GM23338 (cell line): ENCODE data around the gene CD7. TPM values are rescaled to one million over a fixed set of nuclear protein-coding genes. Genes with fewer than 3 reads are reported as not detected.

Experiments
- ATAC-seq: fragments of 200-7000 bp; cut with Tn5 transposase; 3 replicates; pipeline ENCODE4 v1.9.1; 2020
- DNase-seq: peaks from one replicate; pipeline ENCODE4 v3.0.0-alpha.2; 2015; ENCODE audit warnings: low spot score
- H2AFZ ChIP-seq: fragments of 200-600 bp; sonication (generic); 2 replicates; pipeline ENCODE4 v1.8.0; 2016; ENCODE audit warnings: antibody characterized with exemption, mild to moderate bottlenecking, moderate library complexity
- H3F3A ChIP-seq: fragments of 200-600 bp; sonication (generic); replicated peaks from 2 replicates; pipeline ENCODE4 v1.8.0; 2017; ENCODE audit warnings: antibody characterized with exemption, mixed run types, low read depth
- H3K27ac ChIP-seq: fragments of 200-600 bp; sonication (generic); 2 replicates; pipeline ENCODE4 v1.6.1; 2016; ENCODE audit warnings: low read depth
- H3K27me3 ChIP-seq: fragments of 200-600 bp; sonication (generic); 2 replicates; pipeline ENCODE4 v1.8.0; 2016; ENCODE audit warnings: mild to moderate bottlenecking, mixed run types, moderate library complexity; ENCODE audit not compliant: insufficient read depth
- H3K36me3 ChIP-seq: fragments of 200-600 bp; sonication (generic); 2 replicates; pipeline ENCODE4 v1.8.0; 2016; ENCODE audit warnings: mild to moderate bottlenecking; ENCODE audit not compliant: insufficient read depth
- H3K4me1 ChIP-seq: fragments of 200-600 bp; sonication (generic); 2 replicates; pipeline ENCODE4 v1.8.0; 2016; ENCODE audit warnings: mild to moderate bottlenecking, moderate library complexity; ENCODE audit not compliant: insufficient read depth
- H3K4me2 ChIP-seq: fragments of 200-600 bp; sonication (generic); 2 replicates; pipeline ENCODE4 v1.7.1; 2017; ENCODE audit warnings: mixed run types
- H3K4me3 ChIP-seq: fragments of 200-600 bp; sonication (generic); 2 replicates; pipeline ENCODE4 v1.6.1; 2016; ENCODE audit warnings: mixed run types
- H3K79me2 ChIP-seq: fragments of 200-600 bp; sonication (generic); replicated peaks from 2 replicates; pipeline ENCODE4 v1.8.0; 2017; ENCODE audit warnings: mild to moderate bottlenecking; ENCODE audit not compliant: insufficient read depth
- H3K9me2 ChIP-seq: fragments of 200-600 bp; sonication (generic); 2 replicates; pipeline ENCODE4 v1.8.0; 2017; ENCODE audit not compliant: insufficient read depth
- H4K20me1 ChIP-seq: fragments of 200-600 bp; sonication (generic); replicated peaks from 2 replicates; pipeline ENCODE4 v1.8.0; 2017; ENCODE audit warnings: mild to moderate bottlenecking; ENCODE audit not compliant: insufficient read depth
- H3K27ac Mint-ChIP-seq: 2 replicates; pipeline ENCODE4 v1.8.0; 2020; ENCODE audit warnings: inconsistent platforms, mild to moderate bottlenecking, moderate library complexity, mixed read lengths
- H3K27me3 Mint-ChIP-seq: 3 replicates; pipeline ENCODE4 v1.8.0; 2022; ENCODE audit warnings: low read depth, mild to moderate bottlenecking, moderate library complexity, mixed read lengths, inconsistent platforms; ENCODE audit not compliant: insufficient read depth, poor library complexity
- H3K36me3 Mint-ChIP-seq: 3 replicates; pipeline ENCODE4 v1.8.0; 2021; ENCODE audit warnings: low read depth, mild to moderate bottlenecking, inconsistent platforms, moderate library complexity, mixed read lengths
- H3K4me1 Mint-ChIP-seq: 3 replicates; pipeline ENCODE4 v1.8.0; 2020; ENCODE audit warnings: mild to moderate bottlenecking, inconsistent platforms, mixed read lengths
- H3K4me3 Mint-ChIP-seq: 3 replicates; pipeline ENCODE4 v1.8.0; 2021; ENCODE audit warnings: moderate library complexity, mild to moderate bottlenecking, inconsistent platforms, mixed read lengths
- H3K9me3 Mint-ChIP-seq: 3 replicates; pipeline ENCODE4 v1.8.0; 2020; ENCODE audit warnings: moderate library complexity, mild to moderate bottlenecking, inconsistent platforms, mixed read lengths
- CREB1 ChIP-seq: fragments of 250-450 bp; sonication (Bioruptor Pico); IDR thresholded peaks from 2 replicates; pipeline ENCODE4 v1.5.0; 2020; ENCODE audit warnings: low read depth, mild to moderate bottlenecking, moderate library complexity
- EZH2 ChIP-seq: fragments of 200-600 bp; sonication (generic); IDR thresholded peaks from one replicate; pipeline ENCODE4 v1.8.0; 2017; ENCODE audit warnings: antibody characterized with exemption, mild to moderate bottlenecking, low read depth; ENCODE audit not compliant: unreplicated experiment
- EZH2phosphoT487 ChIP-seq: fragments of 200-600 bp; sonication (generic); IDR thresholded peaks from one replicate; pipeline ENCODE4 v1.8.1; 2018; ENCODE audit warnings: antibody characterized with exemption; ENCODE audit not compliant: unreplicated experiment
- JUNB ChIP-seq: IDR thresholded peaks from one replicate; pipeline ENCODE4 v1.6.1; 2016; ENCODE audit warnings: antibody characterized with exemption; ENCODE audit not compliant: unreplicated experiment
- NANOG ChIP-seq: IDR thresholded peaks from 2 replicates; pipeline ENCODE4 v1.6.1; 2016; ENCODE audit warnings: antibody characterized with exemption, borderline replicate concordance
- POLR2AphosphoS5 ChIP-seq: IDR thresholded peaks from 2 replicates; pipeline ENCODE4 v1.6.1; 2016; ENCODE audit warnings: antibody characterized with exemption, low read depth
- STAT1 ChIP-seq: IDR thresholded peaks from one replicate; pipeline ENCODE4 v1.6.1; 2016; ENCODE audit warnings: antibody characterized with exemption; ENCODE audit not compliant: unreplicated experiment
- ZNF114 ChIP-seq: fragments of 250-450 bp; sonication (Bioruptor Pico); IDR thresholded peaks from 2 replicates; pipeline ENCODE4 v1.5.0; 2020; ENCODE audit warnings: mild to moderate bottlenecking, moderate library complexity
- ZNF331 ChIP-seq: fragments of 250-450 bp; sonication (Bioruptor Pico); IDR thresholded peaks from 2 replicates; pipeline ENCODE4 v1.5.0; 2020; ENCODE audit warnings: low read depth, mild to moderate bottlenecking, moderate library complexity
- polyA plus RNA-seq: library from polyadenylated mRNA; unstranded; fragments of >200 nt; fragmentation: Nextera tagmentation; extraction: Ambion mirVana; gene quantifications from 2 replicates; pipeline ENCODE4 v1.2.1, GENCODE V29; 2016
- total RNA-seq: library from RNA; depleted of rRNA; stranded (reverse); fragments of >200 nt; shearing (Covaris generic); gene quantifications from 2 replicates; pipeline ENCODE4 v1.2.3, GENCODE V29; 2014
- TF ChIP-seq, protein P1 (sequence below): fragments of 250-450 bp; sonication (Bioruptor Pico); IDR thresholded peaks from 2 replicates; pipeline ENCODE4 v1.5.0; 2020; ENCODE audit warnings: mild to moderate bottlenecking, moderate library complexity
- TF ChIP-seq, protein P2 (sequence below): IDR thresholded peaks from one replicate; pipeline ENCODE4 v1.6.1; 2018; ENCODE audit warnings: antibody characterized with exemption; ENCODE audit not compliant: unreplicated experiment
- TF ChIP-seq, protein P3 (sequence below): IDR thresholded peaks from 2 replicates; pipeline ENCODE4 v1.6.1; 2016; ENCODE audit warnings: antibody characterized with exemption
- TF ChIP-seq, protein P4 (sequence below), 2 experiments: fragments of 200-600 bp in 1 of 2; sonication (generic) in 1 of 2; conservative IDR thresholded peaks; 2 replicates each; pipeline versions ENCODE4 v1.5.1 to v1.6.1; 2016 to 2017; ENCODE audit warnings: antibody characterized with exemption in 2 of 2, low read depth in 2 of 2, mild to moderate bottlenecking in 2 of 2, moderate library complexity in 1 of 2

CD7 gene
- total and polyA plus RNA-seq, 2 experiments from 2014 or later = 0.42 to 0.44 TPM

DNA sequence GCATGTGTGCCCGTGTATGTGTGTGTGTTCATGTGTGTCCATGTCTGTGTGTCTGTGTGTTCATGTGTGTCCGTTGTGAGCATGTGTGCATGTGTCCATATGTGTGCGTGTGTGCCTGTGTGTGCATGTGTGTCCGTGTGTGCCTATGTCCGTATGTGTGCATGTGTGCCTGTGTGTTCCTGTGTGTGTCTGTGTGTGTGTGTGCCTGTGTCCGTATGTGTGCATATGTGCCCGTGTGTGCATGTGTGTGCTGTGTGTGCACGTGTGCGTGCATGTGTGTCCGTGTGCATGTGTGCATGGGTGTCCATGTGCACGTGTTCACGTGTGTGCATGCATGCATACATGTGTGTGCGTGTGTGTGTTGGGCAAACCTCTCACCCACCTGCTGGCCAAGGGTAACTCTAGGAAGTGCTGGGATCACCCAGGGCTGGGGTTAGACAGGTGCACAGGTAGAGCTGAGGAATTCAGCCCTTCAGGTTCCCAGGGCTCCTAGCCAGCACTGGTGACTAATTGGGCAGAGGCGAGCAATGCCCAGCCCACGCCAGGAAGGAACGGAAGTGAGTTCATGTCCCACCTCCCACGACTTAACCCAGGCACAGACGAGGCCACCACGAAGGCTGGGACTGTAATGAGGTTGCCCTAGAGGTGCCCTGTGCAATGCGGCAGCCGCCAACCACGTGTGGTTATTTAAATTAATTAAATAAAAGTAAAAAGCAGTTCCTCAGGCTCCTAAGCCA lies 35.7 kb downstream of the CD7 start:
- Mint-ChIP-seq H3K4me3 (no peak overlapping the region), H3K9me3 (no peaks in the 10 kb centered on the region), H3K36me3 (no peaks in the 10 kb centered on the region), H3K27ac (no peak overlapping the region), H3K27me3 (peaks cover 15% of the 10 kb centered on the region), H3K4me1 (peaks cover 29% of the 10 kb centered on the region)
- H3F3A ChIP-seq = 0 out of 2 replicates have a peak, but pooled peaks cover 14% of the 10 kb centered on the region
- no peaks in the 10 kb centered on the region for H3K36me3 ChIP-seq
- H3K4me1 ChIP-seq = peaks cover 4% of the 10 kb centered on the region; the same call in 1 of the 2 replicates
- H3K9me2 ChIP-seq = no peaks in the 10 kb centered on the region
- no peak overlapping the region for H2AFZ ChIP-seq
- H3K79me2 ChIP-seq = no peaks in the 10 kb centered on the region
- H4K20me1 ChIP-seq = peaks cover 5% of the 10 kb centered on the region; the same call in 1 of the 2 replicates
- DNase-seq (no peak), ATAC-seq (no peak)
- H3K27me3 ChIP-seq = no peaks in the 10 kb centered on the region
- no peak overlapping the region for H3K4me2 ChIP-seq
- TF ChIP-seq EZH2phosphoT487 = no peak
- no peak for TF ChIP-seq NANOG
- TF ChIP-seq, protein P1, sequence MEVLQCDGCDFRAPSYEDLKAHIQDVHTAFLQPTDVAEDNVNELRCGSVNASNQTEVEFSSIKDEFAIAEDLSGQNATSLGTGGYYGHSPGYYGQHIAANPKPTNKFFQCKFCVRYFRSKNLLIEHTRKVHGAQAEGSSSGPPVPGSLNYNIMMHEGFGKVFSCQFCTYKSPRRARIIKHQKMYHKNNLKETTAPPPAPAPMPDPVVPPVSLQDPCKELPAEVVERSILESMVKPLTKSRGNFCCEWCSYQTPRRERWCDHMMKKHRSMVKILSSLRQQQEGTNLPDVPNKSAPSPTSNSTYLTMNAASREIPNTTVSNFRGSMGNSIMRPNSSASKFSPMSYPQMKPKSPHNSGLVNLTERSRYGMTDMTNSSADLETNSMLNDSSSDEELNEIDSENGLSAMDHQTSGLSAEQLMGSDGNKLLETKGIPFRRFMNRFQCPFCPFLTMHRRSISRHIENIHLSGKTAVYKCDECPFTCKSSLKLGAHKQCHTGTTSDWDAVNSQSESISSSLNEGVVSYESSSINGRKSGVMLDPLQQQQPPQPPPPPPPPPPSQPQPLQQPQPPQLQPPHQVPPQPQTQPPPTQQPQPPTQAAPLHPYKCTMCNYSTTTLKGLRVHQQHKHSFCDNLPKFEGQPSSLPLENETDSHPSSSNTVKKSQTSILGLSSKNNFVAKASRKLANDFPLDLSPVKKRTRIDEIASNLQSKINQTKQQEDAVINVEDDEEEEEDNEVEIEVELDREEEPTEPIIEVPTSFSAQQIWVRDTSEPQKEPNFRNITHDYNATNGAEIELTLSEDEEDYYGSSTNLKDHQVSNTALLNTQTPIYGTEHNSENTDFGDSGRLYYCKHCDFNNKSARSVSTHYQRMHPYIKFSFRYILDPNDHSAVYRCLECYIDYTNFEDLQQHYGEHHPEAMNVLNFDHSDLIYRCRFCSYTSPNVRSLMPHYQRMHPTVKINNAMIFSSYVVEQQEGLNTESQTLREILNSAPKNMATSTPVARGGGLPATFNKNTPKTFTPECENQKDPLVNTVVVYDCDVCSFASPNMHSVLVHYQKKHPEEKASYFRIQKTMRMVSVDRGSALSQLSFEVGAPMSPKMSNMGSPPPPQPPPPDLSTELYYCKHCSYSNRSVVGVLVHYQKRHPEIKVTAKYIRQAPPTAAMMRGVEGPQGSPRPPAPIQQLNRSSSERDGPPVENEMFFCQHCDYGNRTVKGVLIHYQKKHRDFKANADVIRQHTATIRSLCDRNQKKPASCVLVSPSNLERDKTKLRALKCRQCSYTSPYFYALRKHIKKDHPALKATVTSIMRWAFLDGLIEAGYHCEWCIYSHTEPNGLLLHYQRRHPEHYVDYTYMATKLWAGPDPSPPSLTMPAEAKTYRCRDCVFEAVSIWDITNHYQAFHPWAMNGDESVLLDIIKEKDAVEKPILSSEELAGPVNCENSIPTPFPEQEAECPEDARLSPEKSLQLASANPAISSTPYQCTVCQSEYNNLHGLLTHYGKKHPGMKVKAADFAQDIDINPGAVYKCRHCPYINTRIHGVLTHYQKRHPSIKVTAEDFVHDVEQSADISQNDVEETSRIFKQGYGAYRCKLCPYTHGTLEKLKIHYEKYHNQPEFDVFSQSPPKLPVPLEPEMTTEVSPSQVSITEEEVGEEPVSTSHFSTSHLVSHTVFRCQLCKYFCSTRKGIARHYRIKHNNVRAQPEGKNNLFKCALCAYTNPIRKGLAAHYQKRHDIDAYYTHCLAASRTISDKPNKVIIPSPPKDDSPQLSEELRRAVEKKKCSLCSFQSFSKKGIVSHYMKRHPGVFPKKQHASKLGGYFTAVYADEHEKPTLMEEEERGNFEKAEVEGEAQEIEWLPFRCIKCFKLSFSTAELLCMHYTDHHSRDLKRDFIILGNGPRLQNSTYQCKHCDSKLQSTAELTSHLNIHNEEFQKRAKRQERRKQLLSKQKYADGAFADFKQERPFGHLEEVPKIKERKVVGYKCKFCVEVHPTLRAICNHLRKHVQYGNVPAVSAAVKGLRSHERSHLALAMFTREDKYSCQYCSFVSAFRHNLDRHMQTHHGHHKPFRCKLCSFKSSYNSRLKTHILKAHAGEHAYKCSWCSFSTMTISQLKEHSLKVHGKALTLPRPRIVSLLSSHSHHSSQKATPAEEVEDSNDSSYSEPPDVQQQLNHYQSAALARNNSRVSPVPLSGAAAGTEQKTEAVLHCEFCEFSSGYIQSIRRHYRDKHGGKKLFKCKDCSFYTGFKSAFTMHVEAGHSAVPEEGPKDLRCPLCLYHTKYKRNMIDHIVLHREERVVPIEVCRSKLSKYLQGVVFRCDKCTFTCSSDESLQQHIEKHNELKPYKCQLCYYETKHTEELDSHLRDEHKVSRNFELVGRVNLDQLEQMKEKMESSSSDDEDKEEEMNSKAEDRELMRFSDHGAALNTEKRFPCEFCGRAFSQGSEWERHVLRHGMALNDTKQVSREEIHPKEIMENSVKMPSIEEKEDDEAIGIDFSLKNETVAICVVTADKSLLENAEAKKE (CRISPR knock-in tag) = no peak
- no peak for TF ChIP-seq EZH2
- no peak for TF ChIP-seq ZNF114 (CRISPR knock-in tag)
- TF ChIP-seq, protein P2, sequence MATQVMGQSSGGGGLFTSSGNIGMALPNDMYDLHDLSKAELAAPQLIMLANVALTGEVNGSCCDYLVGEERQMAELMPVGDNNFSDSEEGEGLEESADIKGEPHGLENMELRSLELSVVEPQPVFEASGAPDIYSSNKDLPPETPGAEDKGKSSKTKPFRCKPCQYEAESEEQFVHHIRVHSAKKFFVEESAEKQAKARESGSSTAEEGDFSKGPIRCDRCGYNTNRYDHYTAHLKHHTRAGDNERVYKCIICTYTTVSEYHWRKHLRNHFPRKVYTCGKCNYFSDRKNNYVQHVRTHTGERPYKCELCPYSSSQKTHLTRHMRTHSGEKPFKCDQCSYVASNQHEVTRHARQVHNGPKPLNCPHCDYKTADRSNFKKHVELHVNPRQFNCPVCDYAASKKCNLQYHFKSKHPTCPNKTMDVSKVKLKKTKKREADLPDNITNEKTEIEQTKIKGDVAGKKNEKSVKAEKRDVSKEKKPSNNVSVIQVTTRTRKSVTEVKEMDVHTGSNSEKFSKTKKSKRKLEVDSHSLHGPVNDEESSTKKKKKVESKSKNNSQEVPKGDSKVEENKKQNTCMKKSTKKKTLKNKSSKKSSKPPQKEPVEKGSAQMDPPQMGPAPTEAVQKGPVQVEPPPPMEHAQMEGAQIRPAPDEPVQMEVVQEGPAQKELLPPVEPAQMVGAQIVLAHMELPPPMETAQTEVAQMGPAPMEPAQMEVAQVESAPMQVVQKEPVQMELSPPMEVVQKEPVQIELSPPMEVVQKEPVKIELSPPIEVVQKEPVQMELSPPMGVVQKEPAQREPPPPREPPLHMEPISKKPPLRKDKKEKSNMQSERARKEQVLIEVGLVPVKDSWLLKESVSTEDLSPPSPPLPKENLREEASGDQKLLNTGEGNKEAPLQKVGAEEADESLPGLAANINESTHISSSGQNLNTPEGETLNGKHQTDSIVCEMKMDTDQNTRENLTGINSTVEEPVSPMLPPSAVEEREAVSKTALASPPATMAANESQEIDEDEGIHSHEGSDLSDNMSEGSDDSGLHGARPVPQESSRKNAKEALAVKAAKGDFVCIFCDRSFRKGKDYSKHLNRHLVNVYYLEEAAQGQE = no peak
- TF ChIP-seq, protein P3, sequence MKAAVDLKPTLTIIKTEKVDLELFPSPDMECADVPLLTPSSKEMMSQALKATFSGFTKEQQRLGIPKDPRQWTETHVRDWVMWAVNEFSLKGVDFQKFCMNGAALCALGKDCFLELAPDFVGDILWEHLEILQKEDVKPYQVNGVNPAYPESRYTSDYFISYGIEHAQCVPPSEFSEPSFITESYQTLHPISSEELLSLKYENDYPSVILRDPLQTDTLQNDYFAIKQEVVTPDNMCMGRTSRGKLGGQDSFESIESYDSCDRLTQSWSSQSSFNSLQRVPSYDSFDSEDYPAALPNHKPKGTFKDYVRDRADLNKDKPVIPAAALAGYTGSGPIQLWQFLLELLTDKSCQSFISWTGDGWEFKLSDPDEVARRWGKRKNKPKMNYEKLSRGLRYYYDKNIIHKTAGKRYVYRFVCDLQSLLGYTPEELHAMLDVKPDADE = no peak
- no peak for TF ChIP-seq STAT1
- no peak for TF ChIP-seq POLR2AphosphoS5
- TF ChIP-seq ZNF331 (CRISPR knock-in tag) = no peak
- TF ChIP-seq CREB1 = no peak
- no peak for TF ChIP-seq JUNB
- TF ChIP-seq, protein P4, sequence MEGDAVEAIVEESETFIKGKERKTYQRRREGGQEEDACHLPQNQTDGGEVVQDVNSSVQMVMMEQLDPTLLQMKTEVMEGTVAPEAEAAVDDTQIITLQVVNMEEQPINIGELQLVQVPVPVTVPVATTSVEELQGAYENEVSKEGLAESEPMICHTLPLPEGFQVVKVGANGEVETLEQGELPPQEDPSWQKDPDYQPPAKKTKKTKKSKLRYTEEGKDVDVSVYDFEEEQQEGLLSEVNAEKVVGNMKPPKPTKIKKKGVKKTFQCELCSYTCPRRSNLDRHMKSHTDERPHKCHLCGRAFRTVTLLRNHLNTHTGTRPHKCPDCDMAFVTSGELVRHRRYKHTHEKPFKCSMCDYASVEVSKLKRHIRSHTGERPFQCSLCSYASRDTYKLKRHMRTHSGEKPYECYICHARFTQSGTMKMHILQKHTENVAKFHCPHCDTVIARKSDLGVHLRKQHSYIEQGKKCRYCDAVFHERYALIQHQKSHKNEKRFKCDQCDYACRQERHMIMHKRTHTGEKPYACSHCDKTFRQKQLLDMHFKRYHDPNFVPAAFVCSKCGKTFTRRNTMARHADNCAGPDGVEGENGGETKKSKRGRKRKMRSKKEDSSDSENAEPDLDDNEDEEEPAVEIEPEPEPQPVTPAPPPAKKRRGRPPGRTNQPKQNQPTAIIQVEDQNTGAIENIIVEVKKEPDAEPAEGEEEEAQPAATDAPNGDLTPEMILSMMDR (conservative IDR thresholded peaks at IDR 0.05; ENCODE audit: low read depth in 2 of 2) = no peak
- no peak overlapping the region for H3K4me3 ChIP-seq
- H3K27ac ChIP-seq = no peak overlapping the region
